Tibial nerve (tissue), 4 donors: Measurements from ENCODE around the gene PPM1F. TPM values are rescaled to one million over a fixed set of nuclear protein-coding genes. Genes with fewer than 3 reads are reported as not detected.
"Not testable (repeated sequence)": the region's sequence is repeated elsewhere in the genome, so short reads cannot be mapped to it uniquely, and the experiment has no call there.

ENCODE experiments used
- DNase-seq, 2 donors: peaks; one replicate each; pipeline ENCODE4 v3.0.0-alpha.2; 2019; ENCODE audit warnings: low spot score in 2 of 2
- H3K27ac ChIP-seq, 4 donors: fragments of 200-600 bp; sonication (generic) in 3 of 4; one replicate each; pipeline ENCODE4 v1.5.1; 2017 to 2019; ENCODE audit warnings: mild to moderate bottlenecking in 1 of 4
- H3K27me3 ChIP-seq, 2 donors: fragments of 200-600 bp; sonication (generic) in 1 of 2; one replicate each; pipeline versions ENCODE4 v1.5.1 to v1.6.0; 2017 to 2019
- H3K36me3 ChIP-seq, 3 donors: fragments of 200-600 bp; sonication (generic); one replicate each; pipeline ENCODE4 v1.5.1; 2018 to 2019
- H3K4me1 ChIP-seq, 4 donors: fragments of 200-600 bp; sonication (generic) in 3 of 4; one replicate each; pipeline ENCODE4 v1.5.1; 2017 to 2019
- H3K4me3 ChIP-seq, 4 donors: fragments of 200-600 bp; sonication (generic) in 3 of 4; one replicate each; pipeline ENCODE4 v1.5.1; 2017 to 2019; ENCODE audit warnings: mild to moderate bottlenecking in 1 of 4, moderate library complexity in 1 of 4
- H3K9me3 ChIP-seq, 4 donors: fragments of 200-600 bp; sonication (generic) in 3 of 4; one replicate each; pipeline ENCODE4 v1.5.1; 2017 to 2019
- EP300 ChIP-seq, 2 donors: sonication (generic); formaldehyde crosslinking; IDR thresholded peaks; one replicate each; pipeline ENCODE4 v1.6.1; 2017; ENCODE audit warnings: antibody characterized with exemption in 2 of 2, mild to moderate bottlenecking in 1 of 2
- POLR2A ChIP-seq, 2 donors: fragments of 450-650 bp; IDR thresholded peaks; one replicate each; pipeline ENCODE4 v1.6.1; 2017; ENCODE audit warnings: antibody characterized with exemption in 2 of 2, mild to moderate bottlenecking in 2 of 2, moderate library complexity in 2 of 2
- WGBS, 2 donors: methylation state at CpG; one replicate each; pipeline ENCODE4 v1.1.5; 2018; 5-methylcytosine and 5-hydroxymethylcytosine counted together
- total RNA-seq, 4 donors: library from RNA; depleted of rRNA; stranded (reverse); fragments of >200 nt; gene quantifications; one replicate each; pipeline ENCODE4 v1.1.0, GENCODE V29; 2016
- TF ChIP-seq, protein P1 (sequence below), 5 experiments: fragments of 200-600 bp in 3 of 5; fragments of 450-650 bp in 2 of 5; sonication (generic) in 3 of 5; IDR thresholded peaks; one replicate each; pipeline ENCODE4 v1.5.1; 2016 to 2019; ENCODE audit warnings: antibody characterized with exemption in 5 of 5, mild to moderate bottlenecking in 3 of 5, moderate library complexity in 2 of 5

PPM1F gene
- total RNA-seq, 4 donors from 2014 or later = 59.4 to 78.3 (median 67.2) TPM

DNA sequence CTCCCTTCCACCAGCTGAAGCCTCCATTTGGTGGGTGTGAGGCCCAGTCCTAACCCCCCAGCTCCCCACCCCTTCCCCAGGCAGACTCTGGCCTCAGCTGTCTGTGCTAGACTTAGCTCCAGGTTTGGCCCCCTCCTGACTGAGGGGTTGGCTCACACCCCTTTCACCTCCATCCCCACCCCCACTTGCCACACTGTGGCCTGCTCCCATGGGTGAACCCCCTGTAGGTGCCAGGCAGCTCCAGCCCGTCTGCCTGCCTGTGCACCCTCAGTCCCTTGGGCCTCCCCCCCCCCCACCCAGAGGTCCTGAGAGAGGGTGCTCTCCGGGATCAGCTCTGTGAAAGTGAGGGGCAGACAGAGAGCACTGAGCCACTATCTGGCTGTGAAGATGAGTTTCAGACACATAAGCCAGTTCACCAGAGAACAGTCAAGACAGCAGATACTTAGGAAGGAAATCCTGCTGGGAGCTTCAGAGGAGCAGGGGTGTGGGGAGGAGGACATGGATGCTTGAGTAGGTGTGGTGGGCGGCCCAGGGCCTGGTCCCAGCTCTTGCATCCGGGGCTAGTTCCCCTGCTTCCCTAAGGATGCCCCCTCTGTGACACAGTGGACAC is 36.2 kb downstream of the PPM1F start:
- TF ChIP-seq EP300 (IDR thresholded peaks at IDR 0.05) (no peak), POLR2A (IDR thresholded peaks at IDR 0.05) (no peak)
- TF ChIP-seq, protein P1, sequence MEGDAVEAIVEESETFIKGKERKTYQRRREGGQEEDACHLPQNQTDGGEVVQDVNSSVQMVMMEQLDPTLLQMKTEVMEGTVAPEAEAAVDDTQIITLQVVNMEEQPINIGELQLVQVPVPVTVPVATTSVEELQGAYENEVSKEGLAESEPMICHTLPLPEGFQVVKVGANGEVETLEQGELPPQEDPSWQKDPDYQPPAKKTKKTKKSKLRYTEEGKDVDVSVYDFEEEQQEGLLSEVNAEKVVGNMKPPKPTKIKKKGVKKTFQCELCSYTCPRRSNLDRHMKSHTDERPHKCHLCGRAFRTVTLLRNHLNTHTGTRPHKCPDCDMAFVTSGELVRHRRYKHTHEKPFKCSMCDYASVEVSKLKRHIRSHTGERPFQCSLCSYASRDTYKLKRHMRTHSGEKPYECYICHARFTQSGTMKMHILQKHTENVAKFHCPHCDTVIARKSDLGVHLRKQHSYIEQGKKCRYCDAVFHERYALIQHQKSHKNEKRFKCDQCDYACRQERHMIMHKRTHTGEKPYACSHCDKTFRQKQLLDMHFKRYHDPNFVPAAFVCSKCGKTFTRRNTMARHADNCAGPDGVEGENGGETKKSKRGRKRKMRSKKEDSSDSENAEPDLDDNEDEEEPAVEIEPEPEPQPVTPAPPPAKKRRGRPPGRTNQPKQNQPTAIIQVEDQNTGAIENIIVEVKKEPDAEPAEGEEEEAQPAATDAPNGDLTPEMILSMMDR (IDR thresholded peaks at IDR 0.05) = no peak
- WGBS, 2 donors = 57 to 69% methylated on average over 3 to 4 of the region's 4 CpGs
- DNase-seq = no peak
- Histone ChIP-seq H3K36me3 (peaks cover 0 to 29% (median 0%) of the 10 kb centered on the region in 3 donors), H3K27ac (no peak overlapping the region), H3K4me3 (no peak overlapping the region), H3K27me3 (no peaks in the 10 kb centered on the region), H3K4me1 (peaks cover 0 to 19% (median 8%) of the 10 kb centered on the region in 4 donors), H3K9me3 (no peaks in the 10 kb centered on the region)

DNA sequence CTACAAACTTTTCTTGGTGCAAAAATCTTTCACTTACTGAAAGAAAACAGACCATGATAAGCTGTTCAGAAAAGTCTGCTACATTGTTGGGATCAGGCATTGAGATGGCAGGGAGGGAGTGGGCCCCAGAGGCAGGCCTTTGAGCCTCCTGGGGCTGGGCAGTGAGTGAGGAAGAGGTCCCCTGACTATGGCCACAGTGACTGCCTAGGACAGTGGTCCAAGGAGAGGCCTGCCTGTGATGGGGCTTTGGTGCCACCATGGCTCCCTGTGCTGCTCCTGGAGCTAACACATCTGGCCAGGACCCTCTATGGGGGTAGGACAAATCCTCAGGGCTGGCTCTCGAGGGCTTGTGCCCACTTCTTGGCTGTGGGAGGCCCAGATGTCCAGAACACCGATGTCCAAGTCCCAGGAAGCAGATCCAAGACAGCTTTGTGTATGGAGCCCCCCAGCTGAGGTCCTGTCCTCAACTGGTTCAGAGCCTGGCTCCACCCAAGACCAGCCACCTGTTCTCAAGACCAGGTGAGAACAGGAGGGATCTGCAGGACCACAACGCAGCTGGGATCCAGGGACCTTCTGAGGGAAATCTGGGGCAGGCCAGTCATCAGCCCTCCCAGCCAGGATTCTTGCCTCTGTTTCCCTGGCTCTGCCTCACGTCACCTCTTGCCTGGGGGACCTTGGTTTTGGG is 36.9 kb downstream of the PPM1F start:
- WGBS, 2 donors = 94 to 98% methylated on average over 4 of the region's 4 CpGs
- no peaks in the 10 kb centered on the region for H3K9me3 ChIP-seq
- no peak overlapping the region for H3K27ac ChIP-seq
- no peak overlapping the region for H3K4me3 ChIP-seq
- peaks cover 0 to 19% (median 8%) of the 10 kb centered on the region in 4 donors for H3K4me1 ChIP-seq
- TF ChIP-seq EP300 (IDR thresholded peaks at IDR 0.05) = no peak
- TF ChIP-seq POLR2A (IDR thresholded peaks at IDR 0.05) = no peak
- TF ChIP-seq, protein P1 (IDR thresholded peaks at IDR 0.05) = no peak
- no peaks in the 10 kb centered on the region for H3K27me3 ChIP-seq
- DNase-seq = no peak
- H3K36me3 ChIP-seq = peaks cover 0 to 23% (median 0%) of the 10 kb centered on the region in 3 donors

DNA sequence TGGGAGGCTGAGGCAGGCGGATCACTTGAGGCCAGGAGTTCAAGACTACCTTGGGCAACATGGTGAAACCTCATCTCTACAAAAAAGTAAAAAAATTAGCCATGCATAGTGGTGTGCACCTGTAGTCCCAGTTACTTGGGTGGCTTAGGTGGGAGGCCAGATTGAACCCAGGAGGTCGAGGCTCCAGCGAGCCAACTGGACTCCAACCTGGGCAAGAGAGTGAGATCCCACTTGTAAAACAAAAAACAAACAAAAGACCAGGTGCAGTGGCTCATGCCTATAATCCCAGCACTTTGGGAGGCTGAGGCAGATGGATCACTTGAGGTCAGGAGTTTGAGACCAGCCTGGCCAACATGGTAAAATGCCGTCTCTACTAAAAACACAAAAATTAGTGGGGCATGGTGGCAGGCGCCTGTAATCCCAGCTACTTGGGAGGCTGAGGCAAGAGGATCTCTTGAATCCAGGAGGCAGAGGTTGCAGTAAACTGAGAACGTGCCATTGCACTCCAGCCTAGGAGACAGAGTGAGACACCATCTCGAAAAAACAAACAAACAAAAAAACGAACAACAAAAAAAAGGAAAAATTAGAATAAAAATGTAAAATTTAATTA is 38.5 kb downstream of the PPM1F start:
- H3K4me1 ChIP-seq = peaks cover 0 to 19% (median 8%) of the 10 kb centered on the region in 4 donors
- not testable (repeated sequence) for H3K4me3 ChIP-seq, H3K9me3 ChIP-seq, H3K27me3 ChIP-seq, DNase-seq, H3K36me3 ChIP-seq, H3K27ac ChIP-seq
- WGBS, 2 donors = 95% methylated on average over 8 of the region's 8 CpGs

DNA sequence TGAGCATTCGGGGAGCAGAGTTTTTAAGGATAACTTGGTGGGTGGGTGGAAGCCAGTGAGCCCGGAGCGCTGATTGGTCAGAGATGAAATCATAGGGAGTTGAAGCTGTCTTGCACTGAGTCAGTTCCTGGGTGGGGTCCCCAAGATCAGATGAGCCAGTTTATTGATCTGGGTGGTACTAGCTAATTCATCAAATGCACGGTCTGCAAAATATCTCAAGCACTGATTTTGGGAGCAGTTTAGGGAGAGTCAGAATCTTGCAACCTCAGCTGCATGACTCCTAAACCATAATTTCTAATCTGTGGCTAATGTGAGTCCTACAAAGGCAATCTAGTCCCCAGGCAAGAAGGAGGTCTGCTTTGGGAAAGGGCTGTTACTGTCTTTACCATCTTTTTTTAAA is 42.3 kb downstream of the PPM1F start:
- 83 to 90% methylated on average over 4 of the region's 4 CpGs for WGBS, 2 donors
- not testable (repeated sequence) for H3K27me3 ChIP-seq, DNase-seq, H3K36me3 ChIP-seq, H3K27ac ChIP-seq, H3K4me3 ChIP-seq, H3K9me3 ChIP-seq, H3K4me1 ChIP-seq

DNA sequence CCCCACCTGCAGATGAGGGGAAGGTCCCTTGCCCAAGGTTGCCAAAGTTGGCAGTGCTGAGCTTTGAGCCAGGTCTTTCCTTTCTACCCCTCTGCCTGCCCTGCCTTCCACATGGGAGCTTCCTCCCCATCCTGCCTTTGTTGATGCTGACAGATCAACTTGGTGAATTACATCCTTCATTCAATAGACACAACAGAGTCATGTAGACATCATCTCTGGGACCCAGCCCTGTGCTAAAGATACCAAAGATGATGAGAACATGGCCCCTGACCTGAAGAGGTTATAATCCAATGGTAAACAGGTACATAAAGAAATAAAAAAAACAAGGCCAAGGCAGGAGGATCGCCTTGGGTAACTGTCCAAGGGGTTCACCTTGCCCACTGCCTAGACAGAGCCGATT is 42.8 kb downstream of the PPM1F start:
- TF ChIP-seq EP300 (IDR thresholded peaks at IDR 0.05) (no peak), POLR2A (IDR thresholded peaks at IDR 0.05) (no peak)
- TF ChIP-seq, protein P1 (IDR thresholded peaks at IDR 0.05) = no peak
- no peak for DNase-seq
- no peaks in the 10 kb centered on the region for H3K27me3 ChIP-seq
- H3K4me3 ChIP-seq = no peak overlapping the region
- no peak overlapping the region for H3K27ac ChIP-seq
- no peaks in the 10 kb centered on the region for H3K9me3 ChIP-seq
- 89 to 91% methylated on average over 2 of the region's 2 CpGs for WGBS, 2 donors
- no peaks in the 10 kb centered on the region for H3K4me1 ChIP-seq
- no peaks in the 10 kb centered on the region for H3K36me3 ChIP-seq
